Measurements from ENCODE around the gene NOD2.

The NOD2 gene

GRCh38 chr16:50692999-50693781 is at the start of gene NOD2:
Gene NOD2 (plus strand): TSS chr16:50693606. CDS start chr16:50699496, 5,890 bp downstream.
- no peak for DNase-seq (ENCODE audit: low read depth)

DNA sequence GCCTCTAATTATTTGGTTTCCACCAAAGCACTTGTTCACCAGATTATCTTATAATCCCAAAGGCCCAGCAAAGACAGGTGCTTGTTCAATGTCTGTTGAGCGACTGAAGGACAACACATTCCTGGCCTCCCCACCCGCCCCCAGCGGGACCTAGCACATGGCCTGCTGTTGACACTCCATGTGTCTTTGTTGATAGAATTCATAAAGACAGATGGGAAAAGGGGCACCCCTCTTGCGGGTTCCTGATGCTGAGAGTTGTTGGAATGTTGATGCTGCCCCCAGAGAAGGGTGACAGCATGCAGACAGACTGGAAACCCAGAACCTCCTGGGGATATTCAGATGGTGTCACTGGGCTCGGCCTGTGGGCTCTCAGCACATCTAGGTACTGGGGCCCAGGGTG is 49.2 kb upstream of the NOD2 start:
- DNase-seq (ENCODE audit: low read depth): no peak

DNA sequence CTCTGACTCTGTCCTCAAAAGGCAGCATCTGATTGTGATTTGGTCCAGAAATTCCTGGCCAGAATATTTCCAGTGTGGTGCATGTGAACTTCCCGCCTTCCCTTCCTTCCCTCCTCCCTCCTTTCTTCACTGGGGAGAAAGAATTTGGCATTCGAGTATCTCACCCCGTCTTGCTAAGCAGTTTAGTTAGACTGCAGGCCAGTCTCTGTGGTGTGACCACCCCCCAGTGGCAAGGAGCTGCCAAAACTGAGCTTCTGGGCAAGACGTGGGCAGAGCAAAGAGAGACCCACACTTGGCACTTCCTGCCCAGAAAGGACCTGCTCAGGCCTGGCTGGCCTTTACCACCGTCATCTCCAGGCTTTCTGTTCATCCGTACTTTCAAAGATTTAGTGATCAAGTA is 48.7 kb upstream of the NOD2 start:
- DNase-seq (ENCODE audit: low read depth): no peak

GRCh38 chr16:50645563-50646220 is 47.7 kb upstream of the NOD2 start:
- no peak for DNase-seq (ENCODE audit: low read depth)

DNA sequence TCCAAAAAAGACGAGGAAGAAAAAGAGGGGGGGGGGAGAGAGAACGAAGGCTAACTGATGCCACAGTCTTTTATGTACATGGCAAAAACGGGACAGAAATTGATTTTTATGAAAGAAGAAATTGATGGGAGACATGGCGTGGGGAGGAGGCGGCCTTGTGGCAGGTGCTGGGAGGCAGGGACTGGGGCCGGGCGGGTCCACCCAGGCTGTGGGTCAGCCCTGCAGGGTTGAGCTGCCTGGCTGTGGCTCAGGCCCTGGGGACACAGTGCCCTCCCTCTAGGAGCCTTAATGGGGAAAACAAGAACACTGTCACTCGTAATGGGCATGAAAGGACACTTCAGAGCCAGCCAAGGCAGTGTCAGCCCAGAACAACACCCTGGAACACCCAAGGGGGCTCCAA is 47.1 kb upstream of the NOD2 start:
- DNase-seq (ENCODE audit: low read depth): no peak

DNA sequence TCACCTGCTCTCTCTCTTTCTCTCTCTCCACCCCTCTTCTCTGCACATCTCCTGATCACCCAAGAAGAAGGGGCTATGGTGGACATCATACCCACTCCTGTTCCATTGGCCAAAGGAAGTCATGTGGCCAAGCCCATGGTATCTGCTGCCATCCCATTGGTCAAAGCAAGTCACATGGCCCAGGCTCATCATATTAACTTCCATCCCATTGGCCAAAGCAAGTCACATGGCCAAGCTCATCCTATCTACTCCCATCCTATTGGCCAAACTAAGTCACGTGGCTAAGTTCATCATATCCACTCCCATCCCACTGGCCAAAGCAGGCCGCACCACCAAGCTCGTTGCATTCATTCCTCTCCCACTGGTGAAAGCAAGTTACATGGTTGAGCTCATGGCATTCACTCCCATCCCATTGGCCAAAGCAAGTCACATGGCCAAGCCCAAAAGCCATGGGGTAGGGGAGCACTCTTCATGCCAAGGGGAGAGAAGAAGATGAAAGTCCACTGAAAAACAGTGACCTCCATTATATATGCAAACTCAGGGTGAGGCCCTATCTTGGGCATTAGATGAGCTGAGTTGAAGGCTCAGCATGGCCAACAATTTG is 41.5 kb upstream of the NOD2 start:
- no peak for DNase-seq (ENCODE audit: low read depth)

DNA sequence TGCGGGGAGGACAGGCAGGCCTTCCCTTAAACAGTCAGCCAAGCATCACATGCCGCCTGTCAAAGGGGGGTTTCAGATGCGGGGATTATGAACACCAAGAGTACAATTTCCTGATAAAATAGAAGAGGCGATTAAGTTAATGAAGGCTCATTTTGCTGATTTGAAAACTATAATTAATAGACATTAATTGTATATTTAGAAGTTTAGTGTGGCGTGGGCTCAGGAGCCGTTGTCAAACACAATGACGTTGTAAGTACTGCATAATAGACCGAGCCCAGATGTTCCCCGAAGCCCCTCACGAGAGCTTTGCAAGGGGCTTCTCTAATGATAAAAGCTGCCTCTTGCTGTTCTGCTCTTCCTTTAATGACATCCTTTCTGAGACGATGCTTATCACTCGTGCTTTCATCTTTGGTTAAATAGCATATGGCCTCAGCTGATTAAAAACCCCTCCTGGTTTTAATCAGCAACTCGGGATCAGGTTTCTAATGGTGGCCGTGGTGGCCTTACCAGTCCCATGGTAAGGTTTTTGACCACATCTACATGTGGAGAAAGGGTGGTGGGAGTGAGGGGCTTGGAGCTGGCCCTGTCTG is 40.5 kb upstream of the NOD2 start:
- DNase-seq (ENCODE audit: low read depth): no peak

DNA sequence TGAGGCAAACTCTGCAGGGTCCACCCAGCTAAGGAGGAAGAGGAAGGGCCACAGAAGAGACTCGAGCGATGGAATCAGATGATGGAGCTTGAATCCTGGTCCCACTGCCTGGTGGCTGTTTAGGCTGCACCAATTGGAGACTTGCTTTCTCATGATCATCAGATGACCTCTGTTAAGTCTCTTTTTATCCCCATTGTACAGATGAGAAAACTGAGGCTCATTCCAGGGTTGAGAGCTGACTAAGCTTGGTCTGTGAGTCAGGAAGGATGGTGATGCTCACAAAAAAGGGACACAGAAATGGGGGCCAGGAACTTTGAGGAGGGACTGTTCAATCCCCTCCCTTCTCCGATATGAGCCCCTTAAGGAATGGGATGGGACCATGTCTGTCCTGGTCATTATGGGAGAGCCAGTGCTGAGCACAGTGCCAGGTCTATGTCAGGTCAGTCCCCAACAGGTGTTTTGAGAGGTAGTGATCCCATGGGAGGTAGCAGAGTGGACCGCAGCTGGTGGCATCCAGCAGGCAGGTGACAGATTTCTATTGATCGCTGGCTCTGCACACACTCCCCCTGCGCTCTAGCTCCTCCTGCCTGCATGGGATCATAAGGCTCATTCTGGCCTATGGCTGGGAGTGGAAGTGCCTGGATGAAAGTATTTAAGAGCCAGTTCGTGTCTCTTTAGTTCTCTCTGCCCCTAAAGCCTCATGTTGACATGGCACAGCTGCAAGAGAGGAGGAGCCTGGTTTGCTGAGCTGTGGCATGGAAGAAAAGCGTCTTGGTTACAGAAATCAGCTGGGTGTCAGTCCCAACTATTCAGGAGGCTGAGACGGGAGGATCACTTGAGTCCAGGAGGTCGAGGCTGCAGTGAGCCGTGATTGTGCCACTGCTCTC is 39.5 kb upstream of the NOD2 start:
- no peak for DNase-seq (ENCODE audit: low read depth)

- DNase-seq (ENCODE audit: low read depth): no peak
Observed at GRCh38 chr16:50655558-50656055, 37.8 kb upstream of the NOD2 start.

DNA sequence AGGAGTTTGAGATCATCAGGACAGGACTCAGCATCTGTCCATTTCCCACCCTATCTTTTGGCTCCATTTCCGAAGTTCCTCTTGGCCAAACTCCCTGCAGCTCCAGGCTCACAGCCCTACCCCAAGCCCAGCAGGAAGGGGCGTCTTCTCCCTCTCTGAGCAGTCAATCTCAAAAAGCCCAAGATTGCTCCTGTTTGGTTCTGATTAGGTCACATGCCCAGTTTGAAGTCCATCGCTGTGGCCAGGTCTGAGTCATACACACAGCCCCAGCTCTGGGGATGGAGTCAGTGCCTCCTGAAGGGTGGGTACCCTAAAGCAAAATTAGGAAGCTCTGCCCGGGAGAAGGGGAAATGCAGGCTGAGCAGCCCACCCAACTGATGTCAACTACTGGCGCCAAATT is 36.2 kb upstream of the NOD2 start:
- DNase-seq (ENCODE audit: low read depth): no peak

GRCh38 chr16:50659806-50660205 is 33.6 kb upstream of the NOD2 start:
- DNase-seq (ENCODE audit: low read depth): no peak

GRCh38 chr16:50662306-50662940 is 31.0 kb upstream of the NOD2 start:
- no peak for DNase-seq (ENCODE audit: low read depth)

- no peak for DNase-seq (ENCODE audit: low read depth)
Observed at GRCh38 chr16:50664270-50664669, 29.1 kb upstream of the NOD2 start.

DNA sequence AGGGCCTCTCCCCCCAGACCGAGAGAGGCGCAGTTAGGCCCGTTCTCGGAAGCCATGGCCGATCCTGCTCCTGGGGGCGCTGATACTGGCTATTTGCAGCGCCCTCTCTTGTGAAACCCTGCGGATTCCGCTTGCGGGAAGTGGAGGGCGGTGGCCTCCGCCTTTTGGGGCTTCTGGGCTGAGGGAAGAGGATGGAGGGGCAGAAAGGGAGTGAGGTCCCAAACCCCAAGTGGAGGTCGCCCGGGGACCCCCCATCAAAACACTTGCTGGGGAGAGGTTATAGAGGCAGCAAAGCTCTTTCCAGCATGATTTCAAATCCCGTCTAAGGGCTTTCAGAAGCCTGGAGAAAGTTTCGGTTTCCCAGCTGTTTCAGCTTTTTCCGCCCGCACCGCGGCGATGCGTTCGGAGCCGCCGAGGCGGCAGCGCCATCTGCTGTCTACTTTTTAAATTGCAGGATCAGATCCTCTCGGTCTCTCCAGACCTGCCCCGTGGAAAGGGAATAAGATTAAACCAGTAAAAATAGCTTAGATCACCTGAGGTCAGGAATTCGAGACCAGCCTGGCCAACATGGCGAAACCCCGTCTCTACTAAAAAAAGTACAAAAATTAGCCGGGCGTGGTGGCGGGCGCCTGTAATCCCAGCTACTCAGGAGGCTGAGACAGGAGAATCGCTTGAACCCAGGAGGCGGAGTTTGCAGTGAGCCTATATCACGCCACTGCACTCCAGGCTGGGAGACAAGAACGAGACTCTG is 28.1 kb upstream of the NOD2 start:
- peak; percentile 73 for DNase-seq (ENCODE audit: low read depth)

DNA sequence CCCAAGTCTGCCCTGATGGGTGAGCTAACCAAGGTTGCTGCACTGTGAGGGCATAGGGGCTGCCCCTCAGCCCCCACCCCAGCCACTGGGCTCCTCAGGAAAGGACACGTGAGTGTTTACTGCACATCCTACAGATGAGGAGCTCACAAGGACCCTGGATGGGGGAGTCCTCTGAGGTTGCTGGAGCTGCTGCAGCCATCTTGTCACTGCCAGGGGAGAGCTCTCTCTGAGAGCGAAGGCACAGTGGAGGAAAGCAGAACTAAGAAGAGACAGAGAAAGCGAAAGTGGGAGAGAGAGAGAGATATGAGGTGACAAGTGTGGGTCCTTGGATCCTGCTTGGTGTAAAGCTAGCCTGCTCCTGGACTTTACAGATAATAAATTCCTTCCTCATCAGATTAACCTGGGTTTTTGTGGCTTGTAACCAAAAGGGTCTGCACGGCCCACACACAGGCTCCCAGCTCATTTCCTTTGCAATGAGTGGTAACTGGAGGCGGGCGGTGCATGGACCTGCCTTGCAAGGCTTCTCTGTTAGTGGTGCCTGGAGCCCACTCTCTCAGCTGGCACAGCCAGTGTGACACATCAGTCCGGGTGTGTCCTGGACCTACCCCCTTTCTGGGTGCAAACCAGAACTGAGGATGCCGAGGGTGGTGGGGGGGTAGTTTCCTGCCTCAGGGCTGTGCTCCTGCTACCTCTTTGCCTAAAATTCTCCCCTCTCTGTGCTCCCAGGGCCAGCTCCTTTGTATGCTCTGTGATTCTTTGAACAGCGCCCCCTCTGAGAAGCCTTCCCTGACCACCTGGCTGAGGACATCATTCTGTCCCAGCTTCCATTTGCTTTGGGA is 26.5 kb upstream of the NOD2 start:
- peak; percentile 29 for DNase-seq (ENCODE audit: low read depth)

GRCh38 chr16:50667497-50668367 is 25.7 kb upstream of the NOD2 start:
- DNase-seq (ENCODE audit: low read depth): no peak

DNA sequence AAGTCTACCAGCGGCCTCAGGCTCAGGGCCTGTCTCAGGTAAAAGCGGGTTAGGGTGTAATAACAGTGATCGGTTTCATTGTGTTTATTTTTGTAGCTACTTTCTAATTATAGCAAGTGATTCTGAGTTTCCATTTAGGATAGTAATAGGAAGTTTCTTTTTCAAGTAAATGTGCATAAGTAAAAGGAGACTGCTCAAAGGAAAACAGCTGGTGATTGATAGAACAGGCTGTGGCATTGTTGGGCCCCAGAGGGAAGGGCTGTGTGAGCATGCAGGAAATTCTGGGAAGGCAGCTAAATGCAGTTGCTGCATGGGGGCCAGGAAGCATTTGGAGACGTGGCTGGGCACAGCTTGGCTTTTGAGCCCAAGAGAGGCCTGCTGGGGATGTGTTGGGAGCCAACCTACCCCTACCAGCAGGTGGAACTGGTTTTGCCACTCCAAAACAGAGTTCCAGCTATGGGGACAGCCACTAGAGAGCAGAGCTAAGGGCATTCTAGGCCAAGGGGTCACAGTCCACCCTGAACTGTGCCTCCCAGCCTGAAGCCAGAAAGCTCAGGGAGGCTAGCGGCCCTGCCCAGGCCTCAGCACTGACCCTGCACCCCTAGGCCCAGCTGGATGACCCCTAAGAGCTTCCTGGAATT is 24.9 kb upstream of the NOD2 start:
- DNase-seq (ENCODE audit: low read depth): no peak

GRCh38 chr16:50669741-50670140 is 23.7 kb upstream of the NOD2 start:
- no peak for DNase-seq (ENCODE audit: low read depth)
